ENCODE data around the gene ANKRD23.
"Not testable (repeated sequence)": the region's sequence is repeated elsewhere in the genome, so short reads cannot be mapped to it uniquely, and the experiment has no call there.

Gene ANKRD23

DNA sequence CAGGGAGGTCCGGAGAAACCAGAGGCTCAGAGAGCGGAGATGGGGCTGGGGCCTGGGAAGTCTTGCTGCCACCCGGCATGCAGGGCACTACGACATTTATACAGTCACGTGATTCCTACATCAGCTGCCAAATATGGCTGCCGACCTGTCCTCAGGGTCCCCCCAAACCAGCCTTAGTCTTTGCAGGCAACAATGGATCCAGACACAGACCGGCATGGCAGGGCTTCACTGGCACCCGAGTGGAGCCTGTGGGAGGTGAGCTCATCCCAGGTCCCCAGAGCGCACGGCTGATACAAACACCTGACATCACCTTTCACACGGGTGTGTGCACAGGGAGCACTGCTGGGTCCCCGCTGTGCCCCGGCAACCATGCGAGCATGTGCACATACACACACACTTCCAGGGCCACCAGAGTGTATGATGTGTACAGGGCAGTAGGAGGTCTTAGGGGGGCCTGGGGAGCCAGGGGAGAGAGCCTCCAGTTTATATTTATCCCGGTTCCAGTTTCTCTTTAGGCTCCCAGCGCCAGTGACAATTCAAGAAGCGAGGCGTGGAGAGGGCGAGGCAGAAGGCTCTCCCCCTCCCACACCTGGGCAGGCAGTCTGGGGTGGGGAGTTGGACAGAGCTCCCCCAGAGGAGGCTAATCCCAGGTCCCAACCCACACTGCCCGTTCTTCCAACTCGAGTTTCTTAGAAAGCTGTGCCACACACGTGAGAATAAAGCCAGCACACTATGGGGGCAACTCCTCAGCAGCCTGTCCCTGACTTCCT lies 23.4 kb upstream of the ANKRD23 start:
- no peak for DNase-seq (ENCODE audit: low read depth)
- TF ChIP-seq, protein P1, sequence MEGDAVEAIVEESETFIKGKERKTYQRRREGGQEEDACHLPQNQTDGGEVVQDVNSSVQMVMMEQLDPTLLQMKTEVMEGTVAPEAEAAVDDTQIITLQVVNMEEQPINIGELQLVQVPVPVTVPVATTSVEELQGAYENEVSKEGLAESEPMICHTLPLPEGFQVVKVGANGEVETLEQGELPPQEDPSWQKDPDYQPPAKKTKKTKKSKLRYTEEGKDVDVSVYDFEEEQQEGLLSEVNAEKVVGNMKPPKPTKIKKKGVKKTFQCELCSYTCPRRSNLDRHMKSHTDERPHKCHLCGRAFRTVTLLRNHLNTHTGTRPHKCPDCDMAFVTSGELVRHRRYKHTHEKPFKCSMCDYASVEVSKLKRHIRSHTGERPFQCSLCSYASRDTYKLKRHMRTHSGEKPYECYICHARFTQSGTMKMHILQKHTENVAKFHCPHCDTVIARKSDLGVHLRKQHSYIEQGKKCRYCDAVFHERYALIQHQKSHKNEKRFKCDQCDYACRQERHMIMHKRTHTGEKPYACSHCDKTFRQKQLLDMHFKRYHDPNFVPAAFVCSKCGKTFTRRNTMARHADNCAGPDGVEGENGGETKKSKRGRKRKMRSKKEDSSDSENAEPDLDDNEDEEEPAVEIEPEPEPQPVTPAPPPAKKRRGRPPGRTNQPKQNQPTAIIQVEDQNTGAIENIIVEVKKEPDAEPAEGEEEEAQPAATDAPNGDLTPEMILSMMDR (IDR thresholded peaks at IDR 0.05; ENCODE audit: insufficient read depth, low read depth, low read length, missing control alignments), result no peak
- H3K4me3 ChIP-seq (ENCODE audit: low read length), result peak overlapping the region; percentile 76

DNA sequence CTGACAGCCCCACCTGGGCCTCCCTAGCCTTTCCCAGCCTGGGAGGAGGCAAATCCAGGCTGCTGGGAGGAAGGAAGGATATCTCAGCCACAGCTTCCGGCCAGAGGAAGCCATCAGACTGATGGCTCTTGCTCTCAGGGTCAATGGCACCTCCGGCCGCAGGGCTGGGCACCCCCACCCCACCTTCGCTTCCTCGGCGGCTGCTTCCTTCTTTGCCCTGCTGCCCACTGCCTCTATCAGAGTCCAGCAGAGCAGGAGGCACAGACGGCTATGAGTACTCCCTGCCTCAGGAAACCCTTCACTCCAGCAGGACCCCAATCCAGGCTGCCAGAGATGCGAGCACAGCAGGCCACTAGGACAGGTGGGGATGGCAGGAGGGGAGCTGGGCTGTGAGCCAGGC lies 22.8 kb upstream of the ANKRD23 start:
- no peak for DNase-seq (ENCODE audit: low read depth)
- no peak overlapping the region for H3K4me3 ChIP-seq (ENCODE audit: low read length)
- TF ChIP-seq, protein P1 (IDR thresholded peaks at IDR 0.05; ENCODE audit: insufficient read depth, low read depth, low read length, missing control alignments), result no peak

DNA sequence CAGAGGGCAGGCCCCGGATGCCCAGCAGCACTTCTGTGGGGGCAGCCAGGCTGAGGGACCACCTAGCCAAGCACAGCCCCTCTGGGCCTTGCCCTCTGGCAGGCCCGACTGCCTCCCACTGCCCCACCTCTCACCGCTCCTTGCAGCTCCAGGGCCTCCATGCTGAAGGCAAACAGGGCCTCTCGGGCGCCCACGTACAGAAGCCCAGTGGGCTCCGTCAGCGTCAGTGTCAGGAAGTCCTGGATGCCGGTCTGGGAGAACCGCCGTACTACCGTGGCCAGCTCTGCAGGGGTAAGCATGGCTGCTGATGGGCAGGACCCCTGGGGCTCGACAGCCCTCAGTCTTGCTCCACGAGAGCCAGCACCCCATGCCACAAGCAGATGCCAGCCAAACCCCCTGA lies 22.3 kb upstream of the ANKRD23 start:
- TF ChIP-seq, protein P1 (IDR thresholded peaks at IDR 0.05; ENCODE audit: insufficient read depth, low read depth, low read length, missing control alignments), result no peak
- DNase-seq (ENCODE audit: low read depth), result no peak
- H3K4me3 ChIP-seq (ENCODE audit: low read length), result no peak overlapping the region

DNA sequence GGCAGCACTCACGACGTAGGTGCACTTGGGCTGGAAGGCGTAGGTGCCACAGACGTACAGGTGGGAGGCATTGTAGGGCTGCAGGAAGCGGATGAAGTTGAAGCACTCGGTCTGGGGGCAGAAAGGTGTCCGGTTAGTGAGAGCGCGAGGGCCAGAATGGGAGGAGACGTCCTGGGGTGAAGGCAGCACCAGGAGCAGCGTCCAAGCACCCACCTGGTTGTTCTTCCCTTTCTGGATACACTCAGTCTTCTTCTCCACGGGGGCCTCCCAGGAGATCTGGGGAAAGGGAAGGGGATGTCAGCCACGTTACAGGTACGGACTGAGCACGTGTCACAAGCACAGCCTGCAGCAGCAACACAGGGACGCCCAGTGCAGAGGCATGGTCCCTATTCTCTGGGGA lies 21.8 kb upstream of the ANKRD23 start:
- TF ChIP-seq, protein P1 (IDR thresholded peaks at IDR 0.05; ENCODE audit: insufficient read depth, low read depth, low read length, missing control alignments), result no peak
- no peak for DNase-seq (ENCODE audit: low read depth)
- H3K4me3 ChIP-seq (ENCODE audit: low read length), result no peak overlapping the region

DNA sequence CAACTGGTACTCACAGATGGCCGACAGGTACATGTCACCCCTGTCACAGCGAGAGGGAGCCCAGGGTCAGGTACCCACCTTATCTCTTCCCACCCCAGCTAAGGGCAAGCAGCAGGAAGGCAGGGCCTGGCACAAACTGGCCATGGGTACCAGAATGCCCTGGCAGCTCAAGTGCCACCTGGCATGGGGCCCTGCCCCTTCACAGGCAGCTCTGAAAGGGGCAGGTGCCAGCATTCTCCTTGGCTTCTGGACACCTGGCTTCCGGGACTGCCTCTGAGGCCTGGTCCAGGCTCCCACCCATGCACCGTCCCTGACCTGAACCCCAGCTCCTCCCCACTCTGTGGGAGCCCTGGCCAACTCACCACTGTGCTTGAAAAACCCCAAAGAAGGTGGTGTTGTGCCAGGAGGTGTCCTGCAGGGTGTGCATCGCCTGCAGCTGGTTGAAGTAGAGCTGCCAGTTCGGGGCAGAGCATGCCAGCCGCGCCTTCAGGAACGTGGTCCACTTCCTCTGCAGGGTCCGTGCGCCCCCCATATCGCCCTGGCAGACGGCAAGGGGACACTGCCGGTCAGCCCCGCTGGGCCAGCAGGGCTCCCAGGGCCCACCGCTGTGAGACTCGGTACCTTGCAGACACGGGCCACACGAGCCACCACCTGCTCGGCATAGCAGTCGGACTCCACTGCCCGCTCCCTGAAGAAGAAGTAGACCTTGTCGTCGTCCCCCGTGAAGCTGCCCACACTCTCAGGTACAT lies 20.7 kb upstream of the ANKRD23 start:
- no peak overlapping the region for H3K4me3 ChIP-seq (ENCODE audit: low read length)
- DNase-seq (ENCODE audit: low read depth), result no peak
- TF ChIP-seq, protein P1 (IDR thresholded peaks at IDR 0.05; ENCODE audit: insufficient read depth, low read depth, low read length, missing control alignments), result peak; percentile 6

DNA sequence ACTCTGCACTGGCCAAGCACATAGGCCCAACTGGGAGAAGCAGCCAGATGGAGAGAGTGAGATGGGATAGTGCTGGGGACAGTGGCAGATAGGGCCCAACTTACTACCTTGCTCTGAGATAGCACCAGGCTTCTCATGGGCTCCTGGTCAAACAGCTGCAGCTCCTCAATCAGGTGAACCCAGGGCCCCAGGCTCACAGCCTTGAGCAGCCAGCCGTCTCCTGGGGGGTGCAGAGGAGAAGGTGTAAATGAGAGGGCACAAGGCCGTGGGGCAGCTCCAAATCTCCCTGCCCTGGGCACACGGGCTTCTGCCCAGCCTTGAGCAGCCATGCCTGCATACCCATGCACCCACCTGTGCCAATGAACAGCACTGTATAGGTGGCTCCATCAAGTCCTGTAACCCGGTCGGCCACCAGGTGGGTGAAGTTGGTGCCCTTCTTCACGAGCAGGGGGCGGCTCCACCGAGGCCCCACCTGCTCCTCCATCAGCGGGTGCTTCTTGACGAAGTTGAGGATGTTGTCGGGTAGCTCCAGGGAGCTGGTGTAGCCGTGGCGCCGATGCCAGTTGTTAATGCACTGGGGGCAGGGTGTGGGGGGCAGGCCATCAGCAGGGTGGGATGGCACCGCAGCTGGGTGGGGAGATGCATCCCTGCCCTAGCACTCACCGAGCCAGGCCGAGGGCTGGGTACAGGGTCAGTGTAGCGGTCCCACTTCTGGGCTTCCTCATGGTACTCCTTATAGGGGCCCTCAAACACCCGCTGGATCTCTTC lies 19.9 kb upstream of the ANKRD23 start:
- DNase-seq (ENCODE audit: low read depth), result no peak
- TF ChIP-seq, protein P1 (IDR thresholded peaks at IDR 0.05; ENCODE audit: insufficient read depth, low read depth, low read length, missing control alignments), result no peak
- H3K4me3 ChIP-seq (ENCODE audit: low read length), result no peak overlapping the region

DNA sequence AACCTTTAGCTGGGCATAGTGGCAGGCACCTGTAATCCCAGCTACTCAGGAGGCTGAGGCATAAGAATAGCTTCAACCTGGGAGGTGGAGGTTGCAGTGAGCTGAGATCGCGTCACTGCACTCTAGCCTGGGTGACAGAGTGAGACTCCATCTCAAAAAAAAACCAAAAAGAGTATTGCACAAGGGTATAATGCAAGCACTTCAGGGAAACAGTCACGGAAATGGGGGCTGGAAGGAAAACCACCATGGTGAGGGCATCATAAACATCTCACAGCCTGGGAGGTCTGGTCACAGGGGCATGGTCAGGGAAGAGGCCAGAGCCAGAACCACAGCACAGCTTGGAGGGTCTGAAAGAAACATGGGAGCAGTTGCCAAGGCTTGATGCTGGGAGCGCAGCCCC lies 19.2 kb upstream of the ANKRD23 start:
- H3K4me3 ChIP-seq (ENCODE audit: low read length); DNase-seq (ENCODE audit: low read depth): not testable (repeated sequence)

Measured in epithelial cell of esophagus (primary cell).